B cell (primary cell): Measurements from ENCODE around the gene TSPAN33. TPM values are rescaled to one million over a fixed set of nuclear protein-coding genes. Genes with fewer than 3 reads are reported as not detected.
A peak's percentile ranks its signal among the peaks of the same experiment; 100 is the strongest.

Experiments
- ATAC-seq: fragments of 200-7000 bp; cut with Tn5 transposase; one replicate; pipeline ENCODE4 v1.10.0; 2021; ENCODE audit warnings: low read depth, mild to moderate bottlenecking, moderate number of reproducible peaks, moderate library complexity
- CTCF ChIA-PET: fragments of 350-600 bp; sonication (Branson Sonifier 250); formaldehyde crosslinking; loops from one replicate; lab custom pipeline; 2021; ENCODE audit warnings: antibody characterized with exemption, inconsistent platforms; lab: Charles Lee
- POLR2A ChIA-PET: fragments of 350-600 bp; sonication (Branson Sonifier 250); formaldehyde crosslinking; loops from one replicate; lab custom pipeline; 2021; ENCODE audit warnings: antibody characterized with exemption; lab: Charles Lee
- DNase-seq: peaks from one replicate; pipeline ENCODE4 v3.0.0; 2013
- H2AFZ ChIP-seq: 2 replicates; pipeline ENCODE4 v1.6.1; 2012; ENCODE audit warnings: mild to moderate bottlenecking, low read depth, low read length; ENCODE audit not compliant: insufficient read depth, poor library complexity, severe bottlenecking
- H3K27ac ChIP-seq, 2 donors: 1 replicate in 1 of 2; 2 replicates in 1 of 2; pipeline ENCODE4 v1.5.1; 2012 to 2013; ENCODE audit warnings: low read length in 2 of 2, mild to moderate bottlenecking in 2 of 2, moderate library complexity in 1 of 2
- H3K27me3 ChIP-seq, 4 experiments: fragments of 200-600 bp in 1 of 4; sonication (generic) in 1 of 4; replicated peaks in 1 of 4; 1 replicate in 2 of 4; 2 replicates in 2 of 4; pipeline versions ENCODE4 v1.6.1 to v1.7.0; 2013 to 2016; ENCODE audit warnings: low read length in 3 of 4, mild to moderate bottlenecking in 2 of 4, mixed read lengths in 1 of 4, moderate library complexity in 1 of 4; ENCODE audit not compliant: insufficient read depth in 4 of 4, control insufficient read depth in 3 of 4; ENCODE audit errors: control extremely low read depth in 1 of 4
- H3K36me3 ChIP-seq, 2 experiments: replicated peaks in 1 of 2; 1 replicate in 1 of 2; 2 replicates in 1 of 2; pipeline versions ENCODE4 v1.6.1 to v1.7.1; 2013; ENCODE audit warnings: low read length in 1 of 2; ENCODE audit not compliant: insufficient read depth in 2 of 2, control insufficient read depth in 1 of 2; ENCODE audit errors: control extremely low read depth in 1 of 2, extremely low read depth in 1 of 2
- H3K4me1 ChIP-seq, 2 donors: fragments of 200-600 bp in 1 of 2; sonication (generic) in 1 of 2; 1 replicate in 1 of 2; 2 replicates in 1 of 2; pipeline versions ENCODE4 v1.5.1 to v1.6.1; 2013 to 2017; ENCODE audit warnings: low read length in 2 of 2; ENCODE audit not compliant: control insufficient read depth in 2 of 2, insufficient read depth in 2 of 2
- H3K4me2 ChIP-seq: replicated peaks from 2 replicates; pipeline ENCODE3; 2012; ENCODE audit warnings: mild to moderate bottlenecking, low read depth, low read length; ENCODE audit not compliant: poor library complexity, severe bottlenecking
- H3K4me3 ChIP-seq, 5 experiments: fragments of 200-600 bp in 1 of 5; sonication (generic) in 1 of 5; 1 replicate in 3 of 5; 2 replicates in 2 of 5; pipeline versions ENCODE4 v1.5.1 to v1.7.0; 2011 to 2016; ENCODE audit warnings: low read length in 4 of 5, mild to moderate bottlenecking in 4 of 5, low read depth in 2 of 5, control low read depth in 1 of 5, moderate library complexity in 1 of 5; ENCODE audit not compliant: insufficient read depth in 1 of 5; ENCODE audit errors: control extremely low read depth in 1 of 5, extremely low read depth in 1 of 5
- H3K79me2 ChIP-seq: fragments of 200-600 bp; sonication (generic); one replicate; pipeline ENCODE4 v1.6.0; 2016; ENCODE audit warnings: low read length; ENCODE audit not compliant: control insufficient read depth, insufficient read depth
- H3K9ac ChIP-seq: fragments of 200-600 bp; sonication (generic); 2 replicates; pipeline ENCODE4 v1.6.1; 2017; ENCODE audit warnings: mild to moderate bottlenecking, low read length, moderate library complexity
- H3K9me3 ChIP-seq, 3 donors: one replicate each; pipeline versions ENCODE4 v1.6.1 to v1.7.1; 2013; ENCODE audit warnings: low read length in 2 of 3; ENCODE audit not compliant: control insufficient read depth in 2 of 3, insufficient read depth in 1 of 3; ENCODE audit errors: control extremely low read depth in 1 of 3
- H4K20me1 ChIP-seq: 2 replicates; pipeline ENCODE4 v1.6.0; 2012; ENCODE audit warnings: mild to moderate bottlenecking, low read length; ENCODE audit not compliant: insufficient read depth, control insufficient read depth, poor library complexity, severe bottlenecking
- H3K27ac Mint-ChIP-seq: one replicate; pipeline ENCODE4 v1.8.0; 2021; ENCODE audit warnings: mixed read lengths
- H3K27me3 Mint-ChIP-seq: one replicate; pipeline ENCODE4 v1.8.0; 2021; ENCODE audit warnings: mixed read lengths
- H3K4me1 Mint-ChIP-seq: one replicate; pipeline ENCODE4 v1.8.0; 2021; ENCODE audit warnings: mixed read lengths
- H3K4me3 Mint-ChIP-seq: one replicate; pipeline ENCODE4 v1.8.0; 2021; ENCODE audit warnings: mixed read lengths
- H3K9me3 Mint-ChIP-seq: one replicate; pipeline ENCODE4 v1.8.0; 2022; ENCODE audit warnings: mixed read lengths; ENCODE audit not compliant: insufficient read depth
- EZH2 ChIP-seq: IDR thresholded peaks from 2 replicates; pipeline ENCODE4 v1.6.1; 2012; ENCODE audit warnings: borderline replicate concordance, low read depth, mild to moderate bottlenecking, moderate library complexity, low read length; ENCODE audit not compliant: insufficient read depth, poor library complexity, severe bottlenecking
- WGBS: methylation state at CpG from one replicate; pipeline ENCODE4 v1.1.5; 2013; ENCODE audit warnings: missing lambda C conversion rate; ENCODE audit not compliant: insufficient coverage; 5-methylcytosine and 5-hydroxymethylcytosine counted together
- intact Hi-C: fragments of 100-400 bp; cut with micrococcal nuclease; formaldehyde crosslinking; loops from one replicate; pipeline ENCODE4 v1.10.0; 2022
- polyA plus RNA-seq: library from polyadenylated mRNA; depleted of rRNA; stranded (reverse); fragments of >200 nt; gene quantifications from 2 replicates; pipeline ENCODE4 v1.2.3, GENCODE V29; 2012
- total RNA-seq, 2 donors: library from RNA; stranded (reverse); fragments of 120-200 nt in 1 of 2; gene quantifications; 1 replicate in 1 of 2; 2 replicates in 1 of 2; pipeline versions ENCODE4 v1.2.3 to v1.2.4, GENCODE V29; 2013 to 2022
- TF ChIP-seq, protein P1 (sequence below): fragments of 200-600 bp; IDR thresholded peaks from one replicate; pipeline ENCODE4 v1.8.0; 2022; ENCODE audit warnings: antibody characterized with exemption, mild to moderate bottlenecking

Gene TSPAN33
- total and polyA plus RNA-seq, 2 donors (not counting 1 experiment from before 2014, with no cell fraction given): 111 TPM

DNA sequence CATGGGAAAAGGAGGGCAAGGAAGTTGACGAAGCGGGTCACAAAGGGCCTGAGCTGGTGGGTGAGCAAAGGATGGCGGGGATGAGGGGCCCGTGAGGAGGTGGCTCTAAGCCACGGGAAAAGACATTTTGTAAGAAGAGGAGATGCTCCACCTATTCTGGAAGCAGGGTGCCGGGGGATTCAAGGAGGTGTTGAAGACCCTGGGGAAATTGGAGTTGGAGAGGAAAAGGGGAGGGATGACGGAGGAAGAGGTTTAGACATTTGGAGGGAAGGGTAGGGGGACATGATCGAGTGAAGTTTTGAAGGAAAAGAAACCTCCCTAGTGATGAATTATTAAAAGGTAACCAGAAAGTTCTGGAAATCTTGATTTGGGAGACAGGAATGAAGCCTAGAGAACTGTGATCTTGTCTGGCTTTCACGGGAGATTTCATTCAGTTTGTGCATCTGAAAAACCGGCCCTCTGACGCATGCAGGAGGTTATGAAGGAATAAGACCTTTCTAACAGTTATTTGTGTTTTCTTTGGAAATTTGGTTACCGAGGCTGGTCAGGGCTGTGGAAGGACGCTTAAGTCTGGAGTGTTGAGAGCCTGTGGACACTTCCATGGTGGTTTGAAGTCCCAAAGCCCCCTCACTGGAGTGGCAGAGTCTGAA lies 45.3 kb downstream of the TSPAN33 start:
- ATAC-seq (no peak), DNase-seq (no peak)
- H3K9me3 Mint-ChIP-seq: no peaks in the 10 kb centered on the region
- Histone ChIP-seq H3K9me3 (no peaks in the 10 kb centered on the region), H2AFZ (peak overlapping the region; percentile 86), H3K9ac (peak overlapping the region; percentile 70), H4K20me1 (no peaks in the 10 kb centered on the region), H3K27ac (no peak overlapping the region), H3K27me3 (peaks cover 0 to 36% (median 18%) of the 10 kb centered on the region in 4 experiments), H3K4me1 (peaks cover 15 to 17% of the 10 kb centered on the region in 2 donors), H3K36me3 (no peaks in the 10 kb centered on the region), H3K4me3 (peak overlapping the region in 4 of 5 experiments; percentile 25 to 76 (median 57)), H3K79me2 (no peaks in the 10 kb centered on the region), H3K4me2 (peak overlapping the region; percentile 97)
- intact Hi-C loops: no loop called here
- H3K27me3 Mint-ChIP-seq: peaks cover 33% of the 10 kb centered on the region
- peak overlapping the region; percentile 85 for H3K4me3 Mint-ChIP-seq
- POLR2A ChIA-PET: no interaction called here
- CTCF ChIA-PET: interaction anchor here (1.2 kb wide), 1 partner anchor 26 kb away, joined by 4 read pairs; no protein-coding TSS in a partner anchor
- H3K4me1 Mint-ChIP-seq: peaks cover 22% of the 10 kb centered on the region
- WGBS: 53% methylated on average over 10 of the region's 13 CpGs
- peak overlapping the region; percentile 5 for H3K27ac Mint-ChIP-seq
- TF ChIP-seq, protein P1, sequence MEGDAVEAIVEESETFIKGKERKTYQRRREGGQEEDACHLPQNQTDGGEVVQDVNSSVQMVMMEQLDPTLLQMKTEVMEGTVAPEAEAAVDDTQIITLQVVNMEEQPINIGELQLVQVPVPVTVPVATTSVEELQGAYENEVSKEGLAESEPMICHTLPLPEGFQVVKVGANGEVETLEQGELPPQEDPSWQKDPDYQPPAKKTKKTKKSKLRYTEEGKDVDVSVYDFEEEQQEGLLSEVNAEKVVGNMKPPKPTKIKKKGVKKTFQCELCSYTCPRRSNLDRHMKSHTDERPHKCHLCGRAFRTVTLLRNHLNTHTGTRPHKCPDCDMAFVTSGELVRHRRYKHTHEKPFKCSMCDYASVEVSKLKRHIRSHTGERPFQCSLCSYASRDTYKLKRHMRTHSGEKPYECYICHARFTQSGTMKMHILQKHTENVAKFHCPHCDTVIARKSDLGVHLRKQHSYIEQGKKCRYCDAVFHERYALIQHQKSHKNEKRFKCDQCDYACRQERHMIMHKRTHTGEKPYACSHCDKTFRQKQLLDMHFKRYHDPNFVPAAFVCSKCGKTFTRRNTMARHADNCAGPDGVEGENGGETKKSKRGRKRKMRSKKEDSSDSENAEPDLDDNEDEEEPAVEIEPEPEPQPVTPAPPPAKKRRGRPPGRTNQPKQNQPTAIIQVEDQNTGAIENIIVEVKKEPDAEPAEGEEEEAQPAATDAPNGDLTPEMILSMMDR: no peak
- TF ChIP-seq EZH2: no peak

DNA sequence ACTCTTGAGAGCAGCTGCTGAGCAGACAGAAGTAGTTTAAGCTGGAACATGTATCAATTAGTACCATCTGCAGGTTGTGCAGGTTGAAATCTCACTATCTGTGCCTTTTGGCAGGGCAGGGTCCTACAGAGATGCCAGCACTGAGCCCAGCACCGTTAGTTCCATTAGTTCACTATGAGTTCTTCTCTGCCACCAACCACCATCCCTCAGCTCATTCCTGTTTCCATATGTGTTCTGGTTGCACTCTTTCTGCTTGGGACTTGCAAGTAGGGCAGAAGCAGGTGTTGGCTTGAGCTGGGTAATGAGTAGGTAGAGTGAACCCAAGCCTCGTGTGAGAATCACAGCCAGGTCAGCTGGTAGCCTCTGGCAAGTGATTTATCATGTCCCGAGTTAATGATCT lies 46.8 kb downstream of the TSPAN33 start:
- POLR2A ChIA-PET: no interaction called here
- Histone ChIP-seq H3K36me3 (no peaks in the 10 kb centered on the region), H3K9ac (no peak overlapping the region), H3K27ac (no peak overlapping the region), H3K79me2 (no peaks in the 10 kb centered on the region), H3K4me1 (peaks cover 15 to 17% of the 10 kb centered on the region in 2 donors), H4K20me1 (no peaks in the 10 kb centered on the region), H3K4me3 (no peak overlapping the region), H2AFZ (no peak overlapping the region), H3K9me3 (no peaks in the 10 kb centered on the region), H3K27me3 (peaks cover 0 to 36% (median 18%) of the 10 kb centered on the region in 4 experiments), H3K4me2 (no peak overlapping the region)
- TF ChIP-seq, protein P1: no peak
- TF ChIP-seq EZH2: no peak
- CTCF ChIA-PET: no interaction called here
- ATAC-seq (no peak), DNase-seq (no peak)
- H3K4me1 Mint-ChIP-seq: peaks cover 22% of the 10 kb centered on the region
- intact Hi-C loops: loop anchor here (1.0 kb wide), 1 partner anchor 22 kb away; no protein-coding TSS in a partner anchor
- H3K4me3 Mint-ChIP-seq: no peak overlapping the region
- 92% methylated on average over 3 of the region's 3 CpGs for WGBS
- no peaks in the 10 kb centered on the region for H3K9me3 Mint-ChIP-seq
- H3K27me3 Mint-ChIP-seq: peaks cover 33% of the 10 kb centered on the region
- H3K27ac Mint-ChIP-seq: no peak overlapping the region
